Dermis microvascular lymphatic vessel endothelial cell (primary cell): ENCODE data around the gene ASTN2. TPM values are rescaled to one million over a fixed set of nuclear protein-coding genes. Genes with fewer than 3 reads are reported as not detected.
"Not testable (repeated sequence)": the region's sequence is repeated elsewhere in the genome, so short reads cannot be mapped to it uniquely, and the experiment has no call there.

Source experiments
- DNase-seq, 2 donors: peaks; one replicate each; pipeline versions ENCODE4 v3.0.0 to v3.0.0-alpha.2; 2010; ENCODE audit warnings: low read depth in 2 of 2
- total RNA-seq: library from RNA; depleted of rRNA; stranded (reverse); fragments of >200 nt; gene quantifications from 2 replicates; pipeline ENCODE4 v1.2.1, GENCODE V29; 2014

The ASTN2 gene
- total RNA-seq, 1 donor from 2014 or later = 3.0 TPM

DNA sequence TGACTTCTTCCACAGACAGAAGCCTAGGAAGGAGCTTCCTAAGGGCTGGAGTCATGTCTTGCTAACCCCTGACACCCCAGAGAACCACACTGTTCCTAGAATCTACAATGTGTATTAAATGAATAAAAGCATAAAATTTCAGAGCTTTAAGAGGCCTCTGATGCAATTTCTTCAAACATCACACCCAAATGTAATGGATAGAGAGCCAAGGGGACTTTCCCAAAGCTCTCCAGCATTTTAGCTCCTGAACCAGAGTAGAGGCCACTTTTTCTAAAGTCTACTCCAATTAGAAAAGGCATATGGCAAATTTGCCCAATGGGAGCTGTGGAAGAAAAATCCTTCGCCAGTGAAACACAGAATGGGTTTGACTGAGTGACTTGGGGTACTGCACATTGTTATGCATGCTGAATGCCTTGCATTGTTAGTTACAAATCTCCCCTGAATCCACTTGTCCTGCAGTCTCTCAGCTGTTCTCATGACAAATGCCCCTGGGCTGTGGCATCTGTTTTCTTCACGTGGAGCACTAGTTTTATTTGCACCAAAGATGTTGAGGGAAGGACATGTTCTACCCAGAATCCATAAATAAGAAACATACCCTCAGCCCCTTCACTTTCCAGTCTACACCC is 334.0 kb downstream of the ASTN2 start:
- DNase-seq = no peak

DNA sequence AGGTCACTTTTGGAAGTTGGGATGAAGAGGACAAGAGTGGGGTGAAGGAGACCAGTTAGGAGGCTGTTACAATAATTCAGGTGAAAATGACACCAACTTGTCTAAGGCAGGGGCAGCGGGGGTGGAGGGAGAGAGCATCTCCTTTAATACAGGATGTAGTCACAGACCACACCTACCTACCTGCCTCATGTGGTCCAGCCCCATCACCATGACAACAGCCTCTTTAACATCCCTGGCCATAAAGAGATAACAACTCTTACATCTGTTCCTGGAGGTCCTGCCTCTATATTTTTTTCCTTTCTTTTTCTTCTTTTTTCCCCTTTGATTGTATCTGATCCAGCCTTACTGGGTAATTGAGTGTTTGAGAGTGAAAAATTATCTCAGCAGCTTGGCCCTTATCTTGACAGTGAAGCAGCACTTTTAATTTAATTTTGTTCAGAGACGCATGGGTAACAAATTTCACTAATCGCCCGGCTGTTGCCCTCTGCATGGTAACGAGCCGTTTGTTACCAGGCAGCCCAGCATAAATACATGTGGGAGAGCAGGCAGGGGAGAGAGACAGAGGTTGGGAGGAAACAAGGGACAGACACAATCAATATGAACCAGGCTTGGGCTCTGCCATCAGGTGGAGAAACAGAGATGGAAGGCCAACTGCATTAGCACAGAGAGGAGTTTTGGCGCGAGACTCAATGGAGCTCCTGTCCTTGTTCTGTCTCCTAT is 338.1 kb downstream of the ASTN2 start:
- no peak for DNase-seq

DNA sequence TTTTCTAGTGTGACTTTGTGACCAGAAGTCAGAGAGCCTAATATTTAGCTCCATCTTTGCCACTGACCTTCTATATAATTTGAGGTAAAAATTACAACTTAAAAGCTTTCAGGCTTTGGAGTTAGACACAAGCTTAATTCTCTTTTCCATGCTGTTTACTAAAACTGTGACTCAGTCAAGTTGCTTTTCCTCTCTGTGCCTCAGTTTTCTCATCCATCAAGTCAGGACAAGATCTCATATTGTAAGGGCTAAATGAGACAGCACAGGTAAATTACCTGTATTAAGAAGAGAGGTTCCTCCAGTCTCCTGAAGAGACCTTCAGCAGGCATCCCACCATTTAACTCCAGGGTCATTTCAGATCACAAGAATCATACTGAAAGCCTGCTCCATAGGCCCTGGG is 339.2 kb downstream of the ASTN2 start:
- no peak for DNase-seq

DNA sequence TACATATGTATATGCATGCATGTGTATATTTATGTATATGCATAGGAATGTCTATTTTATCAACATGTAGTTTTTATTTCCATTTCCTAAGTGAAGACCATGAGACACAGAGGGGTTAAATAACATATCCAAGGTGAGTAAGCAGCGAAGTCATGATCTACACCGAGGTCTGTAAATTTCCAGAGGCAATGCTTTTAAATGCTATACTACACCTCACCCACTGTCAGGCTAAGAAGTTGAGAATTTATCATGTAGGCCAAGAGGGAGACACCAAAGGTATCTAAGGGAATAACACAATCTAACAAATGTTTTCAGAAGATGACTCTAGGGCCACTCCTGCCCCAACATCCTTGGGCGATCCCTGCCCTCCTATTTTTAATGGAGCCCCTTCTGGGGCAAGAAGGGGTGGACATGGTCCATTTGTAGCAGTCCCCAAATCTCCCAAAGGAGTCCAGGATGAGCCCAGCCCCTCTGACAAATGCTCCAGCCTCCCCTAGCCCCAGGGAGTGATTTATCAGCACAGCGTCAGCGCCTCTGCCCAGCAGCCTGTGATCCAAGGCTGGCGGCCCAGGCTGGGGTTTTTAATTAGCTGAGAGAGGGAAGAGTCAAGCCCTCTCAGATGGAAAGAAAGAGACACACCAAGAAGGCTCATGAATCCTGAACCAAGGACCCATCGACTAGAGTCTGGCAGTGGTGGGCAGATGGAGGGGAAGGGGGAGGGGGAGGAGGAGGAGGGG is 339.9 kb downstream of the ASTN2 start:
- DNase-seq = no peak

DNA sequence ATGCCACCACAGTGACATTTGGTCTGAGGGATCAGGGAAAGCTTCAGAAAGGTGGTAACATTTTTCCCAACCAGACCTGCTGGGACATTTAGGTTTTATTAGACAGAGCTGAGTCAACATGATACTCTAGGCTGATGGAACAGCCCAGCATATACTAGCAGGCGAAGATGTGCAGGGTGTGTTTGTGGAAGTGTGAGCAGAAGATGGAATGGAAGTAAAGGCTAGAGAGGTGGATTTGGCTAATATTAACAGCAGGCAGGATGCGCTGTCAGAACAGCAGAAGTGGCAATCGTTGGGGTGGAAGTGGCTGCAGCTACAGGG is 340.6 kb downstream of the ASTN2 start:
- no peak for DNase-seq

DNA sequence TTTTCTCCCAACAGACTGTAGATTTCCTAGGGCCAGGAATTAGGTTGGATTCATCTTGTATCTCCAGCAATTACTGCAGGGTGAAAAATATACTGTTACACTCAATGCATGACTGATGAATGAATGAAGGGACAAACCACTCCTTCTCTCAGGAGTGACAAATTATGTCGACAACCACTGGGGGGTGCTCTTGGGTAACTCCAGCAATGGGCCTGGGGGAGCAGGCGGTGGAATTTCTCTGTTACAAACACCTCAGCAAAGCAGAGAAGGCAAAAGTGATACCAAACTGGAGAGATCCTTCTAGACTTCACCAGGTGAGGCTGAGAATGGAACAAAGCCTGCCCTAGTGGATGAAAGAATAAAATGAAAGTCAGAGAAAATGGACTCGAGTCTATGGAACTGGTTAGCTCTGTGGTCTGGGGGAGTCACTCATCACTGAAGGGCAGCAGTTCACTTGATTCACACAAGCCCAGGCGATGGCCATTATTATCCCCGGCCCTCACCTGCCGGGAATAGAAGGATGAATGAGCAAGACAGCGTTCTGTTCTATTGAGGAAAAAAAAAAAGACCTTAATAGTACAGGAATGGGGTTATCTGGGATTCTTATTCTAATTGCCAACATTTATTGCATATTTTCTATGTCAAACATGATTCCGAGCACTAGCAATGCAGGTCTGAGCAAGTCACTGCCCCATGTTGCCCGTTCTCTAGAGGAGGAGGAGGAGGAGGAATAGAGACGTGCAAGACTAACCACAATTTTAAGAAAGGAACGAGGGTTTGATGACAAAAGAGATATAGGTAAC is 341.1 kb downstream of the ASTN2 start:
- no peak for DNase-seq

DNA sequence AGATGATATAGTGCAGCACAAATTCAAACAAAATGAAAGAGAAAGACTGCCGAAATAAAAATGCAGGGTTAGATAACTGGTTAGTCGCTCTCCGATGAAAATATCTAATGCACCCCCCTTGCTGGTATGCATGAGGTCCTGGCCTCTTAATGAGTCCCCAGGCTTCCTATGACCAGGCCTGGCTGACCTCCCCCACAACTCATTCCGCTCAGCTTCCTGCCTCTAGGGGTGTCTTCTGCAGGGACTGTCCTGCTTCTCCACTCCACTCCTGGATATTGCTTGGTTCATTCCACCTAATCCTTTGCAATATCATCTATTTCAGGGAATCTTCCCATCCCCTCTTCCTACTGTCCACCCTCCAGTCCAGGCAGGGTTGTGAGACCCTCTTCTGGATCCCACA is 341.8 kb downstream of the ASTN2 start:
- no peak for DNase-seq

DNA sequence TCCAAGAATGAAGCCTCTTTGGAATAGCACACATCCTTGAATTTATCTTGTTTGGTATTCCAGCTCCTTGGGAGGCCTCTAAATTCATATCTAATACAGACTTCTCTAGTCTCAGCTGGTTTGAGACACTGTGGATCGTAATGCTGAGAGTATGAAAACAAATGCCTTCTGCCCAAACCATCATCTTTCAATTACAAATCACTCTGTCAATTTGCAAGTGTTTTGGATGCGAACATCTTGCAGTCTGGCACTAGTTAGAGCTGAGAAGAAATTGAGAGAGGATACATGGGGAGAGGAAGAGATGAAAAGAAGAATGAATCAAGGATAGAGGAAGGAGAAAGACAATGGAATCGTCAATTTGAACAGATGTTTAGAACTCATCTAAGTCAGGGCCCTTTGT is 342.6 kb downstream of the ASTN2 start:
- no peak for DNase-seq

DNA sequence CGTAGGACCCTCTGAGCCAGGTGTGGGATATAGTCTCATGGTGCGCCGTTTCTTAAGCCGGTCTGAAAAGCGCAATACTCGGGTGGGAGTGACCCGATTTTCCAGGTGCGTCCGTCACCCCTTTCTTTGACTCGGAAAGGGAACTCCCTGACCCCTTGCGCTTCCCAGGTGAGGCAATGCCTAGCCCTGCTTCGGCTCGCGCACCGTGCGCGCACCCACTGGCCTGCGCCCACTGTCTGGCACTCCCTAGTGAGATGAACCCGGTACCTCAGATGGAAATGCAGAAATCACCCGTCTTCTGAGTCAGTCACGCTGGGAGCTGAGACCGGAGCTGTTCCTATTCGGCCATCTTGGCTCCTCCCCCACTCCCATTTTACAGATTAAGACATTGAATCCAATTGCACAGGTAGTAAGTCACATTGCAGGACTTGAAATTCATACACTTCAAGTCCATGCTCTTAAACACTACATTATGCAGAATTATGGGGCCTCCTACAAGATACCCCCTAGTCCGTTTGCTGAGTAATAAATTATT is 343.1 kb downstream of the ASTN2 start:
- DNase-seq = not testable (repeated sequence)

DNA sequence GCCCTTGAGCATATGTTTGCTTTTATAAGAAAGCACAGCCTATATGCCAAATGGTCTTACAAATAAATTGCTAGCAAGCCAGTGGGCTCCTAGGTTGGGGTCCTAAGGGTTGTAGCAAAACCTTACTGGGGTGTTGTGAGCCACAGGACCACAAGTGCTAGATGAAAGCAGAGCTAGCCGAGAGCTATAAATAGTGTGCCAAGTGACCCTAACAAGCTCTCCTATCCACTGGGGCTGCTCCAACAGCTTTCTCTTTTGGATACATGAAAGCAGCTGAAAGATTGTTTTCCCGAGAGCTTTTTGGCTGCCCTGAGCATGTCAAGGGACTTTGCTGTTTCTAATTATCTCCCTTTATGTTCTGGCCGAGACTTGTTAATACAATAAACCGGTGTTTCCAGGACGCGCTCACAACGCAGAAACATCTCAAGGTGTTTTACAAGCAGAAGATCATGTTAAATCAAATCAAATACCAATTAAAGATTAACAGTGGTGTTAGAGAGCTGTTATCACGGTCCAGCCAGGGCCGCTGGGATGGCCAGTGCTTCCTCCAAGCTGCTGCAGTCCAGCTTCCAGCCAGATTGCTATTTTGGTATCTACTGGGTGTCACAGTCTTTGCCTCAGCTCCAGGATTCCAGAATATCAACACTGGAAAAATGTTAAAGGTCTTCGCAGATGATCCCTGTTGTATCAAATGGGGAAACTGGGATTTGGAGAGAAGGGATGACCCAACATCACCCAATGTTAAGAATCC is 351.0 kb downstream of the ASTN2 start:
- DNase-seq = no peak

DNA sequence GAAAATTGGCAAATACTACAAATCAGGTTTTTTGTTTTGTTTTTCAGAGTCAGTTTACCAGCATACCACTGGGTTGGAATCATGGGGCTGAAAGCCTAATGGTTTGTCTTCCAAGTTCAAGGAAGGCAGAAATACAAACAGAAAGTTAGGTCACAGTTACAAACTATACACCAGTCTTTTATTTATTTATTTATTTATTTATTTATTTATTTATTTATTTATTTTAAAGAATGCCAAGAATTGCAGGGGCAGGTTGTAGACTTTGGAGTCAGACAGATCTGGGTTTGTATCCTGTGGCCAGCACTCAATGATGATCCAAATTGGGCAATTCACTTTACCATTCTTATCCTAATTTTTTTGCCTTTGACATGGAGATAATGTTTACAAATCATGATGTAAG is 353.9 kb downstream of the ASTN2 start:
- no peak for DNase-seq

DNA sequence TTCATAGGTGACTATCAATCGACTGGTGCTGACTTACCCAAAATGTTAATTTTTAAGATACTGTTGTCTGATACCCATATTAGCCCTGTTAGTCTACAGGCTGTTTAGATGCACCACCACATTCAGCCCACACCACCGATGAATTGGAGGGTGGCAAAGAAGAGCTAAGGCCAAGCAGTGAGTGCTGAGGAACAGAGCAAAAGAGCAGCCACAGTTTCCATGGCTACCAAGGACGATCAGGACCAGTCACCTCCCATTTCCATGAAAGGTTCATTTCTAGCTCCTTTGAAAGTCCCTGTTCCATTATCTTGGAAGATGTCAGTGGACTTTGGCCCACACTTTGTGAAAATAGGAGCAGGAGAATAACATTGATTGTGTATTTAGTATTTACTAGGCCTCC is 364.9 kb downstream of the ASTN2 start:
- no peak for DNase-seq

DNA sequence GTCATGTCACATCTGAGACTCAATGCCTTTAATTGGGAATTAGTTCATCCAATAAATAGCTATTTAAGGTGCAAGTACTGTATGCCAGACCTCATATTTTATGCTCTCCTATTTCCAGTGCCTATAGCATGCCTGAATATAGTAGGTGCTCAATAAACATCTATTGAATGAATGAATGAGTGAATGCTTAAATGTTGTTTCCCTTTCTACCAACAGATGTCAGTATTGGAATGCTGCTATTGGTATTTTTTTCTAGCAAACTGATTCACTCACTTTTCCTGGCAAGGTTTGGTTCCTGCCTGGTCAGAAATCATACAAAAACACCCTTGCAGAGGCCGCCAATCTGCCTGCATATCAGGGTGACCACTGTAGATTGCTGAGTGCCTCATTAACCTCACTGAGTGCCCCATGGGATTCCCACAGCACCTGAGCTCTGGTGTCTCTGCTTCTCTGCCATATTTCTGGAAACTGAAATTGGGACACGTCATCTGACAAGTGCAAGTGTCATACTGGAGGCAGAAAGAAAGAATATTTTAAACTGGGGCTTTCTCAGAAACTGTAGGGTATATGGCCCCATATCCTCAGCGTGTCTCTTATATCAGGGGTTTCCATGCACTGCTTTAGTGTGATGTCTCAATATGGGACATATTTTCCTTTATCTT is 368.1 kb downstream of the ASTN2 start:
- no peak for DNase-seq

DNA sequence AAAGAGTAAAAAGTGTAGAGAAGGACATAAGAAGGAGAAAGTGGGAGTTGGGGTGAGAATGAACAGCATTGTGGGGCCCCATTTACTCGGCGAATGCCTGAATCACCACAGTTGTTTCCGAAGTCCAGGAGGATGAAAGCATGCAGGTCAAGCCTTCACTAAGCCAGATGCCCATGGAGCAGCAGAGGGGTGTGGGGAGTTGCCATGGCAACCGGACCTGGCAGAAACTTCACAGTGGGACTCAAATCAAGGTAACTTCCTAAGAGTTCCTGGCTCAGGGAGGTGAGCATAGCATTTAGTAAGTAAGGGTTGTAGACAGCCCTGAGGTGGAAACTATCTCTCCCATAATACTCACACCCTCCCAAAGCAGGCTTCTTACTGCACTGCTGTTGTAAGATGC is 370.6 kb downstream of the ASTN2 start:
- DNase-seq = no peak

DNA sequence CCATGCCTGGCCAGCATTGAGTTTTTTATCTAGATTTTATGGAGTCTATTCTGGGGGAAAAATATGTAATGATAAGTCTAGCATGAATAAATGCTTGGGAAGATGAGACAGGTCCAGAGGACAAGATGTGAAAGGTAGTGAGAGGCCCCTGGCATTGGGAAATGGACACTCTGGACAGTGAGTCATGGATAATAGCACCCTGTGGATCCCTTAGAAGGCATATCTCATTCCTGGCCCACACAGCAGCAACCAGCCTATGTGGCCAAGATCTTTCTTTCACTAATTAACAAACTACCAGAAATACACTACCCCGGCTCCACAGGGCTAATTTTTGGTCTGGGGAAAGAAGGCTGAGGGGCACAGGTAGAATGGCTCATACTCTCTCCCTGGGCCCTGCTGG is 371.7 kb downstream of the ASTN2 start:
- no peak for DNase-seq

DNA sequence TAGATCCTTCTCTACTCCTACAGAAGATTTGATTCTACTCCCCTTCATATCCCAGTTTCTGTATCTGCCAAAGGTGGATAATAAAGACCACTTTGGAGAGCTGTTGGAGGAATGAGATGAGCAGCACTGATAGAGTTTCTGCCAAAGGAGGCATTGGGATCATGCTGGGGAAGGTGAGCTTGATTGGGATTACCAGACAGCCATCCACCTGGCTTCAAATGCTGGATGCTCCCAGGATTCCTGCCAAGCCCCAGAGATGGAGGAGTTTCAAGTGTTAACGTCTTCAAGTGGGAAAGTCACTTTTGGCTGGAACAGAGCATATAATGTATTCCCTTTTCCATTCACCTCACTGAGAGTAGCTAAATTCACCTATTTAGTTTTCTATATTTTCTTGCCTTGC is 379.3 kb downstream of the ASTN2 start:
- no peak for DNase-seq

DNA sequence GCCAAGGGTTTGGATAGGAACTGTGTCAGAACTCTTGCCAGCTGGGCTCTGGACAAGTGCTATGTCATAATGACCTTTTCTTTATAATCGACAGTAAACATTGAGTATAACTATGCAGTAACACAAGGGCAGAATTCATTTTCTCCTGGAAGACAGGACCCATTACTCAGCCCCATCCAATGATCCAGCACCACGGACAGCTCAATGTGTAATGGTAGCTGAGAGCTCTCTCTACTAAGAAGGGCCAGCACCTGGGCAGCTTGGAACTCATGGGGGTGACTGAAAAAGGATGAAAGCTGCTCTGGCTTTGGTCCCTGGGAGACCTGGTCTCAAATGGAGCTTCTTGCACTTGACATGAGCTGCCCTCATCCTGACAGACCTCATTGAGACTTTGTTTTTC is 380.0 kb downstream of the ASTN2 start:
- DNase-seq = no peak

DNA sequence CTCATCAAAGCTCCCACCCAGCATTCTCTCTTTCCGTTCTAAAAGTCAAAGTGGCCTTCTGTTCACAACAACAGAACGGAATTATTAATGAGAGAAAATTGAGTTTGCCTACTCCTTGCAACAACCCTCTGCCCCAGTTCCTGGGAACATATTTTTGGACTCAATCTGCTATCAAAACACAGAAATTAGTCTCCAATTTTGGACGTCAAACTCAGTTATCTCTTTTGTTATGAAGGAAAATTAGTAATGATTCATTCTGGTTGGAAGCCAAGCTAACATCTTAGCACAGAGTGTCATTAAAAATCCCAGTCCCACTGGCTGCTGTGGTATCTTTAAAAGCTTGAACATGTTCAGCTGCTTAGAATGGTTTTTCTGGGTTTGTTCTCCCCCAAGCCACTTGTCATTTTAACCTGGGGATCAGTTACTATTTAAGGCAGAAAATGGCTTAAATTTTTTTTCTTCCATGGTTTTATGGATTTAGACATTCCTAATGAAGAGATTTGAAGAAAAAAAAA is 384.5 kb downstream of the ASTN2 start:
- DNase-seq = no peak

DNA sequence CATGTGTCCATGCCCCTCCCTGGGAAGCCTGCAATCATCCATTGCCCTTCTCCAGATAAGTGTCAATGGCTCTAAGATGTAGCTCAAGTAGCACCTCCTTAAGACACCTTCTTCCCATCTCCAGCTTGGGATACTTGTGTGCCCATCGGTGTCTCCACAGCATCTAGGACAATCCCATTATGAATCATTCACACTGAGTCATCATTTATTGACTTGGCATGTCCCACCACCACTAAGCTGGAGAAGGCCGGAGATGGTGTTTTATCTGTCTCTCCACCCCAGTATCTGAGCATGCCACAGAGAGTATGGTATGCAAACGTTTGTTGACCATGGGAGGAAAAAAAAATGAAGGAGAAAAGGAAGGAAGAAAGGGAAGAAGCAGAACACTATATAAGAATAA is 385.5 kb downstream of the ASTN2 start:
- DNase-seq = no peak

DNA sequence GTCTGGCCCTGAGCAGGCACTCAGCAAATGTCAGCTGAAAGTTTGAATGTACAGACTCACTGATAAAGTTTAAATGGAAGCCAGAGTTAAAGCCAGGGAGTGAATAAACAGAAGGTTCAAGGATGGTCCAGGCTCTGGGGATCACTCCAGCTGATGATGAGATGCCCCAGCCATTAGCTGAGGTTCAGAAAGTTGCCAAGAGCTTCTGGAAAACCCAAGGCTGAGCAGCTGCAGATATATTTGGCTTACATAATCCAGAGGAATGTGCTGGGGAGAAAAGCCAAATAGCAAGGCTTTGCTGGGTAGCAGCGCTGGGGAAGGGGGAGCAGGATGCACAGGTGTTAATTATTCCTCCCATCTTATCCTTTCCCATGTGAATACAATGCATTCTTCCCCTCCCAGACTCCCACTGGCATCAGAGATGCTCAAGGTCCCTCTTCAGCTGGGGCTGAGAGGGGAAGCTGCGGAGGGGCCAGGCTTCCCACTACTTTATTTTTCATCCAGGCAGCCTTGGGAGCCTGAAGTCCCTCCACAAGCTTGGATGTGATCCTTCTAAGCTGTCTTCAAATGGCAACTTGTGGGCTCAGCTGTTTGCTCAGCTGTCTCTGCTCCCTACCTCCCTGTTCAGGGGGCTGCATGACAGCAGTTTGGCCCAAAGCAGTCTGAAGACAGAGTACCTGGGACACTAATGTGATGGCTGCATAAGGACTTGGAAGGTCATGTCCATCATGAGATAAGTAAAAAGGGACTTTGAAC is 386.6 kb downstream of the ASTN2 start:
- no peak for DNase-seq
